ENCODE measurements around the gene UBE2C.

The UBE2C gene

DNA sequence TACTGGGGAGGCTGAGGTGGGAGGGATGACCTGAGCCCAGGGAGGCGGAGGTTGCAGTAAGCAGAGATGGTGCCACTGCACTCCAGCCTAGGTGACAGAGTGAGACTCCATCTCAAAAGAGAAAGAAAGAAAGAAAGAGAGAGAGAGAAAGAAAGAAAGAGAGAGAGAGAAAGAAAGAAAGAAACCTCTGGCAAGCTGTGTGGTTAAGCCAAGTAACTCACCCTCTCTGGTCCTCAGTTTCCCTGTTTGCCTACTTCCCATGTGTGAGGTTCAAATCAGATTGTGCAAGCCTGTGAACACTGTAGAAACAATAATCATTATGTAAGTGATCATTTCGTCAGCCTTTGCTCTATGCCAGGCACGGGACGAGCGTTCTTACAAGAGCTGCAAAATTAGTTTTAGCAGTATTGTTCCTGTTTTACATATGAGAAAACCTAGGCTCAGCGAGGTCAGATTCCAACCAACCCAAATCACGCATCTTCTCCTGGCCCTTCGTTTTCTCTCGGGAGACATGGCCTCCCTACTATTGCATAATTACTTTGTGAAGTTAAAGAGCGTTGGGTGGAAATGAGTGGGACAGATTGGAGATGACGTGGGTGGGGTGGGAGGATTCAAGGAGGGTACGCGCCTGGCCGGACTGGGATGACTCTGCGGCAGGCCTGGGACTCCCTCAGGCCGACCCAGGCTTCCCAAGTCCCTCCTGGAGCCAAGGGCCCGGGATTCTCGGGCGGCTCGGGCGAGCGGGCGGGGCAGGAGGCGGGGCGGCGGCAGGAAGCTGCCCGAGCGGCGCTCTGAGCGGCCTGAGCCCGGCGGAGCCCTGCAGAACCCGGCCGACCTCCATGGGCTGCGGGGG is 20.8 kb downstream of the UBE2C start, which contains the start of gene SNX21:
Gene SNX21 (plus strand): TSS at position 770 of the 853 bp plus-strand sequence. CDS start 121 bp downstream, outside the sequence.
- peak; percentile 93 for DNase-seq (ENCODE audit: low spot score)

DNA sequence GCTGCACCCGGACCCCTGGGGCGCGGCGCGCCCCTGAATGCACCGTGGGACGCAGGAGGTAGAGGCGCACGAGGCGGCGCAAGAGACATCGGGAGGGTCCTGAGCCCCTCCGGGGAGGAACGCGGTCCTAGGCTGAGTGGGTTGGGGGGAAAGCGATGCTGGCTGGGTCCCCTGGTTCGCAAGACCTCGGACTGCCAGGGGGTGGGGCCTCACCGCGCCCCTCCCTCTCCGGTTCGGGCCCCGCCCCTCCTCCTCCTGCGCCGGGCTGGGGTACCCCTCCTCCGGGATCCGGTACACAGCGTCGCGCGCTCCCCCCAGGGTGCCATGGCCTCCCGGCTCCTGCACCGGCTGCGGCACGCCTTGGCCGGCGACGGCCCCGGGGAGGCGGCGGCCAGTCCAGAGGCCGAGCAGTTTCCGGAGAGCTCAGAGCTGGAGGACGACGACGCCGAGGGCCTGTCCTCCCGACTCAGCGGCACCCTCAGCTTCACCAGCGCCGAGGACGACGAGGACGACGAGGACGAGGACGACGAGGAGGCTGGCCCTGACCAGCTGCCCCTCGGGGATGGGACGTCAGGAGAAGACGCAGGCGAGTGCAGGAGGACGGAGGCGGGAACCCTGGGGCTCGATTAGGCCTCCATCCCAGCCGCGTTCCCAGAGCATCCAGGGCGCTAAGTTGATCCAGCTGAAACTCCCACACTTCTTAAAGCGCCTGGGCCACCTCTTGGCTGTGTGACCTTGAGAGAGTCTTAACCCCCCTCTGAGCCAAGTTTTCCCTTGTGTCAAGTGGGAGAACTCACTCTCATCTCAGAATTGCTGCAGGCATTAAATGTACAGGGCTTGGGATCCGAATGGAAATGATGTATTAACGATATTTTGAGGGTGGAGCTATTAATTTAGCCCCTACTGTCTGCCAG is 21.7 kb downstream of the UBE2C start:
- peak; percentile 79 for DNase-seq (ENCODE audit: low spot score)

DNA sequence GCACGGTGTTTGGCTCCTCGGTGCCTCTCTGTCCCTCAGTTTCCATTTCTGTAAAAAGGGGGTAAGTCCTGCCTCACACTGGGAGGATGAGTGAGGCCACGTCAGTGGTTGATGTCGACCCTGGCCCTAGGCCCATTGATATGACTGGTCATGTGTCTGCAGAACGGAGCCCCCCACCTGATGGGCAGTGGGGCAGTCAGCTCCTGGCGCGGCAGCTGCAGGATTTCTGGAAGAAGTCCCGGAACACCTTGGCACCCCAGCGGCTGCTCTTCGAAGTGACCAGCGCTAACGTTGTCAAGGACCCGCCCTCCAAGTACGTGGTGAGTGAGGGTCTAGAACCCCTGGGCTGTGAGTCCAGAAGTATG is 22.3 kb downstream of the UBE2C start:
- DNase-seq (ENCODE audit: low spot score): no peak

DNA sequence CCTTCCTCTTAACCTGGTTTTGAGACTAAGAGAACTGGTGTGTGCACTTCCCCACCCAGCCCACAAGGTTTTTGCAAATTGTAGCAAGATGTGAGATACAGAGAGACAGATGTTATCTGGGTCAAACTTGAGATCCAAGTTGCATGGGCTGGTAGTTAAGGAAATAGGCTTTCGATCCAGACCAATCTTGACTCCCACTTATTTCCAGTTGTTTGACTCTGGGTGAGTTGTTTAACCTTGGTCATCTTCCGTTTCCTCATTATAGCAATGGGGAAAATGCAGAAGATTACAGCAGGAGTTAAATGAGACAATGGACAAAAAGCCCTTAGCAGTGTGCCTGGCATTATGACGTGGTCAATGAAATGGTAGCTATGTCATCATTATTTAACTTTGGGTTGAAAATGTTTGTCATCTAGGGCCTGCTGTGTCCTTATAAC is 22.9 kb downstream of the UBE2C start:
- peak; percentile 45 for DNase-seq (ENCODE audit: low spot score)

DNA sequence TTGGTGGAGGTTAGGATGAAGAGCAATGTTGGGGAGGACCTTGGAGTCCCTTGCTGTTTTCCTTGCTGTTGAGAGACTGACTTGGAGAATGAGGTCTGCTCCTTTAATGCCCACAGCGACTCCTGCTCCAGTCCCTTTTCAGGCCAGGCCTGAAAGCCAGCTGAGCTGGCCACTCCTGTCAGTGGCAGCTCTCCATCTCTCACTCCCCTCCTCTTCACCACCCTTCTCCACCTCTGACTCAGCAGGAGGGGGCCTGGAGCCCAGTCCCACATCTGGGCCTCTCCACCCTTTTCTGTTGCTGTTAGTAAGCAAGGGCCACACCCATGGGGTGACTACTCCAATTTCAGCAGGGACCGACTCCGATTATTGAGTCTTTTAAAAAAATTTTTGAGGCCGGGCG is 23.4 kb downstream of the UBE2C start:
- no peak for DNase-seq (ENCODE audit: low spot score)

DNA sequence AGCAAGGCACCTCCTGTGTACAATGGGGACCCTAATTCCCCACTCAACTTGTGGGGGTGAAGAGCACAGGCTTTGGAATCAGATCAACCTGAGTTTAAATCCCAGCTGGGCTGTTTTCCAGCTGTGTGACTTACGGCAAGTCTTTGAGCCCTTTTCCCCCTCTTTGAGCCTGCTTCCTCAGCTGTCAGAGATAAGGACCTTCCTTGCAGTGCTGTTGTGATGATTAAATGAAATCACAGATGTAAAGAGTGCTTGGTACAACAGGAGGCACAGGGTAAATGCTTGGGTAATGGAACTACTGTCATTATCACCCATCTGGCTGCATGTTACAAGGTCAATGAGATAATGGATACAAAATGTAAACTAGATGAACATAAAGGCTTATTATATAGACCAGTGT is 24.4 kb downstream of the UBE2C start:
- no peak for DNase-seq (ENCODE audit: low spot score)

DNA sequence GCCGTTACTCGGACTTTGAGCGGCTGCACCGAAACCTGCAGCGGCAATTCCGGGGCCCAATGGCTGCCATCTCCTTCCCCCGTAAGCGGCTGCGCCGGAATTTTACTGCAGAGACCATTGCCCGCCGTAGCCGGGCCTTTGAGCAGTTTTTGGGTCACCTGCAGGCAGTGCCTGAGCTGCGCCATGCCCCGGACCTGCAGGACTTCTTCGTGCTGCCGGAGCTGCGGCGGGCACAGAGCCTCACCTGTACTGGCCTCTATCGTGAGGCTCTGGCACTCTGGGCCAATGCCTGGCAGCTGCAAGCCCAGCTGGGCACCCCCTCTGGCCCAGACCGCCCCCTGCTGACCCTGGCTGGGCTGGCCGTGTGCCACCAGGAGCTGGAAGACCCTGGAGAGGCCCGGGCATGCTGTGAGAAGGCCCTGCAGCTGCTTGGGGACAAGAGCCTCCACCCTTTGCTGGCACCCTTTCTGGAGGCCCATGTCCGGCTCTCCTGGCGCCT is 28.3 kb downstream of the UBE2C start:
- DNase-seq (ENCODE audit: low spot score): no peak

DNA sequence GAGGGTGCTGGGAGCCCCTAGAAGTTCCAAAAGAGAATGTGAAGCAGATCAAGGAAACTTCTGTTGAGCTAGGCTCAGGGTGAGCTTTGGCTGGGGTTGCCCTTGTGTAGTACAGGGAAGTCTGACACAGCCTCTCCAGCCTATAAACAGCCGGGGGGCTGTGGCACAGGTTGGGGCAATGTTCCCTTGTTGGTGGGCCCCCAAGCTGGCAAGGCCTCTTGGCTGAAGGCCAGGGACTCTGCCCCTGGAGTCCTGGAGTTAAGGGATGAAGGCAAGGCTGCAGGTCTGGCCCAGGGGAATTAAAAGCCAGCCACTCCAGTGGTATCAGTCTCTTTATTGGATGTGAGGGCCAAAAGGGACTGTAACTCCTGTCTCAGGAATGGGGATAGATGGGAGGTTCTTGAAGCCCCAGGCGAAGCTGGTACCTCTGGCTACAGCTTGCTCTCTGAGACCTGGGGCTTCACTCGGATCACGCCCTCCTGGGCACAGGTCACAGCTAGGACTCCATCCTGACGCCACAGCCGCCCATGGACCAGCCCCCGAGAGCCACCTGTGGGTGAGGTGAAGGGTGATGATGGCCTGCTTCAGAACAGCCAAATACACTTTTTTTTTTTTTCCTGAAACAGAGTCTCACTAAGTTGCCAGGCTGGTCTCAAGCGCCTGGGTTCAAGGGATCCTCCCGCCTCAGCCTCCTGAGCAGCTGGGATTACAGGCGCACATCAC is 29.1 kb downstream of the UBE2C start:
- no peak for DNase-seq (ENCODE audit: low spot score)

DNA sequence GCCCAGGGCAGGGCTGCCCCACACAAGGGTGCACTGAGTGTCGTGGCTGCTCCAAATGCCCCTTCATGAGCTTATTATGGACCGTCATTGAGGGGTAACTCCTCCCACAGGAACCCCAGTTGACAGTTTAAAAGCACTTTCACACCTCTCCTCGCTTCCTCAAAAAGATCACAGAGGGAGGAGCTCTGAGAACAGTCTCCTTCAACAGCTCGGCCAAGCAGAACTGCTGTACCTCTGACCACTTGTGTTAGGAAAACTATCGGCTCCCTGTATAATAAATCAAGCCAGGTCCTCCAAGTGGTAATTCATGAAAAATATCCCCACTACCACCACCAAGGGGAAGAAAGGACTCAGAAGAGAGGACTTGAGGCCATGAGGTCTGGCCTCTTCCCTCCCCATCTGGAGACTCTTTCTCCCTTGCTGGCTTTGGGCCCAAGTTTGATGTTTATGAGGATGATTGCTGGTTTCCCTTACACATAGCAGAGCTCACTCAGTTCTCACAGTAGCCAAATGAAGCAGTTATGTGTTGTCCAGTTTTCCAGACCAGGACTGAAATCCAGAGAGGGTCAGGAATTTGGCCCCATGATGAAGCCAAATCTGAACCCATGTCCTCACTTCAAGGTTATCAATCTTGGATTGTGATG is 29.8 kb downstream of the UBE2C start:
- no peak for DNase-seq (ENCODE audit: low spot score)

DNA sequence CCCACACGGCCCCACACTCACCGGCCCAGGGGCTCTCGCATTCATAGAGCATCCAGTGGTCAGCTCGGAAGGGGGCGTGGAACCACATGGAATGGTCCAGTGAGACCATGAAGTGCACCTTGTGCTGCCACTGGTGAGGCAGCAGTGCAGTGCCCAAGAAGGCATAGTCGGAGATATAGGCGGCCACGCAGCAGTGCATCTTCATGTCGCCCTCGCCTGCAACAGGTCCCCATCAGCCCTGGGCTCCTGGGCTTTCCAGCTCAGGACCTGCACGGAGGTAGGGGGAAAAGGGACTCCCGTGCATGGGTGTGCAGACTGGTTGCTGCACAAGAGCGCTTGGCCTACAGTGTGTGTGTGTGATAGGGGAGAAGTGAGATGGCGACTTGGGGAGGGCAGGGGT is 31.1 kb downstream of the UBE2C start:
- DNase-seq (ENCODE audit: low spot score): no peak

DNA sequence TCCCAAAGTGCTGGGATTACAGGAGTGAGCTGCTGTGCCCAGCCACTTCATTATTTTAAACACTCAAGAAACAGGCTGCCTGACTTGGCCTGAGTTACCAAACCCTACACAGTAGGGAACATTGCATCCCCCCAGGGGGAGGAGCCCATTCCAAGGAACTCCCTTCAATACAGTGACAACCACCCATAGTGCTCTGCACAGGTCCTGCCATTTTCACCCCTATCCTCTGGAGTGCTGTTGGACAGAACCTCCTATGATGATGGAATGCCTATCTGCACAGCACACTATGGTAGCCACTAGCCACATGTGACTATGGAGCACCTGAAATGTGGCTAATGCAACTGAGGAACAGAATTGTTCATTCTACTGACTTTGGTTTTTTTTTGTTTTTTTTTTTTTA is 33.0 kb downstream of the UBE2C start:
- DNase-seq (ENCODE audit: low spot score): no peak

DNA sequence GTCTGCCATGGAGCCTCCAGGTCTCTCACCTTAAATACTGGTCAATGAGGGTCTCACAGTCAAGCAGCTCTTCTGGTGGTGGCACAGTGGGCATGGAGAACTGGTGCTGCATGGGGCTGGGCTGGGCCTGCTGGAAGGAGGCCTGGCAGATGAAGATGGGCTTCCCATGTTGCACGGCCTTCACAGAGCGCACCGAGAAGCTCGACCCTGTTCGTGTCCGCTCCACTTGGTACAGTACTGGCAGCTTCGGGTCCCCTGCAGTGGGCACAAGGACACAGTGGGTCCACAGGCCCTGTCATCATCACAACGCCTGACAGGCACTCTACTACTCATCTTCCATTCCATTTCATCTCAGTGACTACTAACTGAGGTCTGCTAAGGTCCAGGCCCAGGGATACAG is 36.0 kb downstream of the UBE2C start:
- DNase-seq (ENCODE audit: low spot score): no peak

DNA sequence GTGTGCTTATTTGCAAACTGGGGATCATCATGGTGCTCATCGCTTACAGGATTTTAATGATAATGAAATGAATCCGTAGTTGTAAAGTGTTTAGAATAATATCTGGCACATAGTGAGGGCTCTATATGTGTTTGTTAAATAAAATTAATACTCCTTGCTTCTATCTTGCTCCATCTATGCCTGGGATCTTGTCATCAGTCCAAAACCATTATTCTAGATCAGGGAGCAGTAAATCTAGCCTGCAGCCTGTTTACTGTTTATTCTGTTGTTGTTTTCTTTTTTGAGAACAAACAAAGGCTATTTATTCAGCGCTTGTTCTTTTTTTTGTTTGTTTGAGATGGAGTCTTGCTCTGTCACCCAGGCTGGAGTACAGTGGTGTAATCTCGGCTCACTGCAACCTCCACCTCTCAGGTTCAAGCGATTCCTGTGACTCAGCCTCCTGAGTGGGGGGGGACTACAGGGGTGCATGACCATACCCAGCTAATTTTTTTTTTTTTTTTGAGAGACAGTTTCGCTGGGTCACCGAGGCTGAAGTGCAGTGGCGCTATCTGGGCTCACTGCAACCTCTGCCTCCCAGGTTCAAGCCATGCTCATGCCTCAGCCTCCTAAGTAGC is 36.6 kb downstream of the UBE2C start:
- no peak for DNase-seq (ENCODE audit: low spot score)

DNA sequence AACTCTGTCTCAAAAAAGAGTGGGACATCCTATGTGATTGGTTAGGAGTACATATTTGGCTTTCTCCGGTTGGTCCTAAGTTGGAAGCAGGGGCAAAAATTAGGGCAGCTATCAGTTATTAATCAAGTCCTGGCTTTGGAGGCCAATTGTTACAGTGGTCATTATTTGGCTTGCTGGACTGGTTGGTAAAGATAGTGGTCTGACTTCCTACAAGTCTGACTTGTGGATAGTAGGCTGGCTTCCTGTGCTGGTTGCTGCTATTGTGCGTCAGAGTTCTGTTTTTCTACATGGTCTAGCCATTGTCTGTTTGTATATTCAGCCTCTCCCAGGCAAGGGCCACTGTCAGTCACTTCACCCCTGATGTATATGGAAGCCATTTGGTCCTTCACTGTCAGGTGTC is 37.8 kb downstream of the UBE2C start:
- no peak for DNase-seq (ENCODE audit: low spot score)

DNA sequence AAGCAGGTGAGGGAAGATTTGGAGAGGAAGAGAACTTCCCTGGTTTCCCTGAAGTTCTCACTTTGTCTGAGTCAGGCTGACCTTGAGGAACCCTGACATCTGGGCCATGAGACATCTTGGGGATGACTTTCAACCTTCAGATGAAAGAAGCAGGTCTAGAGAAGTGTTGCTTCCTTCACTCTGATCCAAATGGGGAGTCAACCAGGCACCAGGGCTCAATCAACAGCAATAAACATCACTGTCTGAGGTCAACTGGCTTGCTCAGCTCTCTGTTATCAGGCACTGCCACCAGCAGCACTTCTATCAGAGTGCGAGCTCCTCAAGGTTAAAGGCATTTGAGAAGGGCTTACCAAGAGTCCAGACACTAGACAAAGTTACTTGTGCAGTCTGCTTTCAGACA is 38.5 kb downstream of the UBE2C start:
- DNase-seq (ENCODE audit: low spot score): no peak

DNA sequence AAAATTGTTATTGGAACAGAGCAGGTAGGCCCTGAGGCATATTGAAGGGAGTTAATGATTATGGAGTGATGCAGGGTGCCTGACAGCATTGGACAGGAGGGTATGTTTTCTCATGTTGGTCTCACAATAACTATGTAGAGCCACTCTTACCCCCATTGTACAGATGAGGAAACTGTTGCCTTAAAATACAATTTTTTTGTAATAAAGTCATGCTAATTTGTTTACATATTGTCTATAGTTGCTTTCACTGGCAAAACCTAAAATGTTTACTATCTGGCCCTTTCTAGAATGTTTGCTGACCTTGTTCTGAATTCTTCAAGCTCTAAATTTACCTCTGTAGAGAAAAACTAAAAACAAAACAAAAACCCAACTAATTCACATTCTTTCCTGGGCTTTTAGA is 39.1 kb downstream of the UBE2C start:
- DNase-seq (ENCODE audit: low spot score): no peak

DNA sequence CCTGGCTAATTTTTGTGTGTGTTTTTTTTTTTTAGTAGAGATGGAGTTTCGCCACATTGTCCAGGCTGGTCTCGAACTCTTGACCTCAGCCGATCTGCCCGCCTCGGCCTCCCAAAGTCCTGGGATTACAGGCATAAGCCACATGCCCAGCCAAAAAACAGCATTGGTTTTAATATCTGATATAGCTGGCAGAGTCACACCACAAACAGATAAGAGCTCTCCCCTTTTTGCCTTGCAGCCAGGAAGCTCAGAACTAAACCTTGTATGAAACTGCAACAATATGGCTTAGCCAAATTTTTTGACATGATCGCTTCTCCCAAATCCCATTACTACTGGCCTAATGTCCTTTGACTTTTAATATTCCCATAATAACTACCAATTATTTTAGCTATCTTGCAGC is 39.9 kb downstream of the UBE2C start:
- DNase-seq (ENCODE audit: low spot score): no peak

DNA sequence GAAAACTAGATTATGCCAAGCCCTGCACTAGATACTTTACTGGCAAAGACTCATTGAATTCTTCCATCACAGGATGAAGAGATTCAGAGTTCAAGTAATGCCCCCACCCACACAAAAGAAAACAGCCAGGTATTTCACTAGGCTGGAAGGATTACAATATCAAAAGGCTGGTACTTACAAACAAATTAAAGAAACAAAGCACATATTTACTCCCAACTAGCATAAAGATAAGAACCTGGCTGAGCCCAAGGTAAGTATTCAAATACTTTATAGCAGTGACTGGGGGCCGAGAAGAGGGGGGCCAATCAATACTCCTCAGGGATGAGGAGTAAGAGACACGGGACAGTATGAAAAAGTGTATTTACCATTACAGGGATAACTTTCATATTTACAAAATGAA is 41.0 kb downstream of the UBE2C start:
- no peak for DNase-seq (ENCODE audit: low spot score)

DNA sequence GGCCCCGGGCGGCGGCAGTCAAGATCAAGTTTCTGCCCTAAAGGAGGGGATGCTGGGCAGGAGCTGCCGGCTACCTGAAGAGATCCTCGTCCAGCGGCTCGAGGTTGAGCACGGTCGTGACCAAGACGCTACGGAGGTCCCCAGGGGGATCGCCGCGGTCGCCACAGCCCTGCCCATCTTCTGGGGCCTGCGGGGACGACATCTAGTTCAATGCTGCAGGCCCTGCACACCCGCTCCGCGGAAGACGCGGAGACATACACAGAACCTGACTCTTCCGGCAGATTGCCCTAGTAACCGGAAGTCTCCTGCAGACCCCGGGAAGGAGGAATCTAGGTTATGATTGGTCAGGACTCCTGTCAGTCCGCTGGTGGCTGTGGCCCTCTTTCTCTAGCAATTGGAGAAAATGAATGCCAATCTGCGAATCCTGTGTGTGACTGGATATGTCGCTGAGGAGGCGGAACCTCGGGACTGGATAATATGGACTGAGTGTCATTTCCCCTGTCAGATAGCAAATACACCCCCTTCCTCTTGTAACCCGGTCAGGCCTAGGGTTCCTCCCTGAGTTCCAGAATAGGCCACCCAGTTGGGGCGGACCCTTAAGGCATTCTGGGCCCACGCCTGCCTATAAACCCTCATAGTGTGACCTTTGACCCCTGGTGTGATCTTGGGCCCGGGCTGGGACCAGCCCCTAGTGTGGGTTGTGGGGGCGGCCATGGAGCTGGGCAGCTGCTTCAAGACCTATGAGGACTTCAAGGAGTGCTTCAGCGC is 44.9 kb downstream of the UBE2C start, which contains the start of the genes ACOT8 and ZSWIM3:
Gene ACOT8 (minus strand): TSS at position 279 of the 768 bp plus-strand sequence. CDS start 77 bp downstream, at position 202.
Gene ZSWIM3 (plus strand): TSS at position 501 of the 768 bp plus-strand sequence. CDS start 212 bp downstream, at position 713.
- peak; percentile 100 for DNase-seq (ENCODE audit: low spot score)

DNA sequence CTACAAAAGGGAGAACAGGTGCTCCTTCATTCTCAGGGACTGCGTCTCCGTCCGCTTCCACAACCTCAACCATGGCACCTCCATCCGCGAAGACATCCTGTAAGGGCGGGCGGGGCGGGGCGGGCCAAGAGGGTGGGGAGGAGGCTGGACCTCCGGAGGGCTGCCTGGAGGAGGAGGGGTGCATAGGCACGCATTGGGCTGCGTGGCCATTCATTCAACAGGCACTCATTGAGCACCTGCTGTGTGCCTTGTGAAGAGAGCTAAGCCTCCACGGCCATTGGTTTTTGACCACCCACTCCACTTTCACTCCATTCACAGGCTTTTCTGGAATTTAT is 45.4 kb downstream of the UBE2C start:
- no peak for DNase-seq (ENCODE audit: low spot score)
